C4-2B (cell line): ENCODE results near the gene DRP2.

Source experiments
- CTCF ChIP-seq: fragments of 450-650 bp; conservative IDR thresholded peaks from 2 replicates; pipeline ENCODE4 v1.5.1; 2017; ENCODE audit warnings: mild to moderate bottlenecking
- ZFX ChIP-seq: fragments of 450-650 bp; IDR thresholded peaks from 2 replicates; pipeline ENCODE4 v1.6.1; 2017

- TF ChIP-seq CTCF (no peak), ZFX (no peak)
Measured at GRCh38 chrX:101219116-101219863, at the start of gene DRP2.
